ENCODE results near the gene RASSF1.
"Not testable (repeated sequence)": the region's sequence is repeated elsewhere in the genome, so short reads cannot be mapped to it uniquely, and the experiment has no call there.

The RASSF1 gene

DNA sequence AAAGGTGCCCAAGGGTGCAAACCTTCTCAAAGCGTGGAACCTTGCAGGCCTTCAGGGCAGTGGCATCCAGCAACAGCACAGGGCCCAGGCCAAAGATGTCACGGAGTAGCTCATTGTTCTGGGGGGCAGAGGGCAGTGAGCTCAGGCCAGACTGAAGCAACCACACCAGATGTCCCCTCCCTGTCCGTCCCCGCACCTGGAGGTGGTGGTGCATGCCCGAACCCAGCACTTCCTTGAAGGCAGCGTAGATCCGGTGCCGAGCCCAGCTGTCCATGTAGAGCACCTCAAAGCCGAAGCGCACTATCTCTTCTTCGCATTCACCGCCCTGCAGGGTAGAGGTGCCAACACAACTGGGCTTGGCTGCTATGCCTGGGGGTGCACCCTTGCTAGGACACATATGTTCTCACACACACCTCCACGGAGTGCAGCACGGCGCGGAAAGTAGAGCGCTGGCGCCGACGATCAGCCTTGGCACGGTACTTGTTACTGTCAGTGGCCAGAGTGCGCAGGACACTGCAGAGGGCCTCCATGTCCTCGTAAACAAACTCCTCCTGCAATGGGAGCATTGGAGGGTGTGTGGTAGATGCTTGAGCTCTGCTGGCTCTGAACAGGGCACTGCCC, 52.1 kb downstream of the RASSF1 start:
- H3K4me3 ChIP-seq (ENCODE audit: control insufficient read depth in 1 of 7, extremely low read depth in 1 of 7, insufficient read depth in 4 of 7, low read depth in 2 of 7, low read length in 6 of 7): no peak overlapping the region
- no peak for DNase-seq
- no peaks in the 10 kb centered on the region for H3K27me3 ChIP-seq (replicated peaks in 2 of 5; ENCODE audit: control insufficient read depth in 4 of 5, insufficient read depth in 5 of 5, low read length in 4 of 5)
- ChIA-PET CTCF (interaction anchor here (0.7 to 3.4 kb wide), 8 partner anchors 9 to 28 kb away, joined by 3 to 10 read pairs (median 3); partner anchors contain the start of genes HYAL3, LSMEM2 and NAA80), POLR2A (no interaction called here)
- 97% methylated on average over 13 of the region's 23 CpGs for WGBS (ENCODE audit: insufficient coverage)
- no peak overlapping the region for H3K27ac ChIP-seq (ENCODE audit: insufficient read depth in 1 of 2, low read depth in 1 of 2, low read length in 2 of 2, poor library complexity in 1 of 2, severe bottlenecking in 2 of 2)
- peaks cover 3 to 25% (median 19%) of the 10 kb centered on the region in 4 experiments for H3K4me1 ChIP-seq (ENCODE audit: control extremely low read depth in 1 of 4, control insufficient read depth in 4 of 4, insufficient read depth in 4 of 4, low read length in 3 of 4)
- H3K9me3 ChIP-seq (ENCODE audit: control extremely low read depth in 1 of 5, control insufficient read depth in 4 of 5, insufficient read depth in 2 of 5, low read depth in 1 of 5, low read length in 4 of 5): no peaks in the 10 kb centered on the region
- peaks cover 2 to 49% (median 36%) of the 10 kb centered on the region in 4 experiments for H3K36me3 ChIP-seq (ENCODE audit: control insufficient read depth in 4 of 4, insufficient read depth in 4 of 4, low read length in 3 of 4)

DNA sequence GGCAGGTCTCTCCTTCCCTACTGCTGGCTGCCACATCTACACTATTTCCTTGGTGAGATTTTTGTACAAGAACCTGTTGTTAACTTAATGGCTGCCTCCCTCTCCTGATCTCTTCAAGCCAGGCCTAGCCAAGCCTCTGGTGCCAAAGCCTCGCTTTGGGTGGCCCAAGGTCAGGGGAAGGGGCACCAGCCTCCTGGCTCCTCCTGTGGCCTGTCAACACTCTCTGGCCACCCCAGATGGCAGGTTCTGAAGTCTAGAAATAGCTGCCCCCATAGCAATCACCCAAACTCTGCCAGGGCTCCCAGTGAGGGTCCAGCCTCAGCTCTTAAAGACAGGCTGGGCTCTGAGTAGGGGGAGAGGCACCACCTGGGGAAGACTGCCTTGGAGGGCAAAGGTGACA, 53.4 kb downstream of the RASSF1 start:
- Histone ChIP-seq H3K27ac (ENCODE audit: insufficient read depth in 1 of 2, low read depth in 1 of 2, low read length in 2 of 2, poor library complexity in 1 of 2, severe bottlenecking in 2 of 2) (no peak overlapping the region), H3K27me3 (replicated peaks in 2 of 5; ENCODE audit: control insufficient read depth in 4 of 5, insufficient read depth in 5 of 5, low read length in 4 of 5) (no peaks in the 10 kb centered on the region), H3K9me3 (ENCODE audit: control extremely low read depth in 1 of 5, control insufficient read depth in 4 of 5, insufficient read depth in 2 of 5, low read depth in 1 of 5, low read length in 4 of 5) (no peaks in the 10 kb centered on the region), H3K36me3 (ENCODE audit: control insufficient read depth in 4 of 4, insufficient read depth in 4 of 4, low read length in 3 of 4) (peaks cover 2 to 49% (median 36%) of the 10 kb centered on the region in 4 experiments), H3K4me3 (ENCODE audit: control insufficient read depth in 1 of 7, extremely low read depth in 1 of 7, insufficient read depth in 4 of 7, low read depth in 2 of 7, low read length in 6 of 7) (no peak overlapping the region), H3K4me1 (ENCODE audit: control extremely low read depth in 1 of 4, control insufficient read depth in 4 of 4, insufficient read depth in 4 of 4, low read length in 3 of 4) (peaks cover 3 to 17% (median 13%) of the 10 kb centered on the region in 4 experiments)
- POLR2A ChIA-PET: no interaction called here
- no CpG with 5 or more reads among the region's 1 CpG for WGBS (ENCODE audit: insufficient coverage)
- DNase-seq: no peak
- CTCF ChIA-PET: interaction anchor here (0.7 to 3.4 kb wide), 4 partner anchors 9 to 27 kb away, joined by 3 to 10 read pairs (median 3); partner anchors contain the start of genes HYAL3 and NAA80

- 92% methylated on average over 25 of the region's 28 CpGs for WGBS (ENCODE audit: insufficient coverage)
- Histone ChIP-seq H3K4me3 (ENCODE audit: control insufficient read depth in 1 of 7, extremely low read depth in 1 of 7, insufficient read depth in 4 of 7, low read depth in 2 of 7, low read length in 6 of 7) (no peak overlapping the region), H3K4me1 (ENCODE audit: control extremely low read depth in 1 of 4, control insufficient read depth in 4 of 4, insufficient read depth in 4 of 4, low read length in 3 of 4) (peaks cover 3 to 14% (median 9%) of the 10 kb centered on the region in 4 experiments), H3K36me3 (ENCODE audit: control insufficient read depth in 4 of 4, insufficient read depth in 4 of 4, low read length in 3 of 4) (peaks cover 2 to 49% (median 36%) of the 10 kb centered on the region in 4 experiments), H3K9me3 (ENCODE audit: control extremely low read depth in 1 of 5, control insufficient read depth in 4 of 5, insufficient read depth in 2 of 5, low read depth in 1 of 5, low read length in 4 of 5) (no peaks in the 10 kb centered on the region), H3K27me3 (replicated peaks in 2 of 5; ENCODE audit: control insufficient read depth in 4 of 5, insufficient read depth in 5 of 5, low read length in 4 of 5) (no peaks in the 10 kb centered on the region), H3K27ac (ENCODE audit: insufficient read depth in 1 of 2, low read depth in 1 of 2, low read length in 2 of 2, poor library complexity in 1 of 2, severe bottlenecking in 2 of 2) (no peak overlapping the region)
- ChIA-PET CTCF (interaction anchor here (1.5 kb wide), 1 partner anchor 13 kb away, joined by 3 read pairs; the partner anchor contains the start of genes HYAL3 and NAA80), POLR2A (no interaction called here)
- no peak for DNase-seq
These were observed 54.1 kb downstream of the RASSF1 start for GRCh38 chr3:50286322-50287227.

DNA sequence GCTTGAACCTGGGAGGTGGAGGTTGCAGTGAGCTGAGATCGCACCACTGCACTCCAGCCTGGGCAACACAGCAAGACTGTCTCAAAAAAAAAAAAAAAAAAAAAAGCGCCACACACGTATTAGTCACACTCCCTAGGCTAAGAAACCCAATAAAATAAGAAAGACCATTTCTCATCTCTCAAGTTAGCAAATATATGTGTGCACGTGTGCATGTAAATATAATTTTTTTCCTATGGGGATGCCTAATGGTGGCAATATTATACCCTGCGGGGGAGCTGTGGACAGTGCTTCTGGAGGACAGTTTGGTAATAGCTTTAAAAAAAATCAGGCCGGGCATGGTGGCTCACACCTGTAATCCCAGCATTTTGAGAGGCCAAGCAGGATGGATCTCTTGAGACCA, 56.5 kb downstream of the RASSF1 start:
- H3K9me3 ChIP-seq (ENCODE audit: control extremely low read depth in 1 of 5, control insufficient read depth in 4 of 5, insufficient read depth in 2 of 5, low read depth in 1 of 5, low read length in 4 of 5); H3K4me1 ChIP-seq (ENCODE audit: control extremely low read depth in 1 of 4, control insufficient read depth in 4 of 4, insufficient read depth in 4 of 4, low read length in 3 of 4); POLR2A ChIA-PET; H3K4me3 ChIP-seq (ENCODE audit: control insufficient read depth in 1 of 7, extremely low read depth in 1 of 7, insufficient read depth in 4 of 7, low read depth in 2 of 7, low read length in 6 of 7); H3K27me3 ChIP-seq (replicated peaks in 2 of 5; ENCODE audit: control insufficient read depth in 4 of 5, insufficient read depth in 5 of 5, low read length in 4 of 5); H3K27ac ChIP-seq (ENCODE audit: insufficient read depth in 1 of 2, low read depth in 1 of 2, low read length in 2 of 2, poor library complexity in 1 of 2, severe bottlenecking in 2 of 2); DNase-seq: not testable (repeated sequence)
- peaks cover 2 to 33% (median 26%) of the 10 kb centered on the region in 4 experiments for H3K36me3 ChIP-seq (ENCODE audit: control insufficient read depth in 4 of 4, insufficient read depth in 4 of 4, low read length in 3 of 4)
- WGBS (ENCODE audit: insufficient coverage): 100% methylated on average over 1 of the region's 6 CpGs
- CTCF ChIA-PET: interaction anchor here (0.7 to 72.5 kb wide), 2 partner anchors 9 to 52 kb away, joined by 4 to 1875 read pairs; partner anchors contain the start of genes GNAI2 and SLC38A3

Data from common myeloid progenitor, CD34-positive (primary cell).